ENCODE measurements around the gene IL4. TPM values are rescaled to one million over a fixed set of nuclear protein-coding genes. Genes with fewer than 3 reads are reported as not detected.

Gene IL4
- total and polyA plus RNA-seq, 2 donors (not counting 3 experiments of a cell fraction or from before 2014, with no cell fraction given): not detected

- H2AFZ ChIP-seq (ENCODE audit: low read depth, low read length): no peak overlapping the region
- ChIA-PET CTCF (interaction anchor here (1.1 kb wide), 1 partner anchor 21 kb away, joined by 3 read pairs; no protein-coding TSS in a partner anchor), POLR2A (no interaction called here)
- intact Hi-C loops (cut with micrococcal nuclease) (no loop called here), dilution Hi-C loops (cut with MboI; ENCODE audit: extremely low pct_ligation_motif_present, low sequenced_read_pairs) (no loop called here)
- H3K9me3 ChIP-seq (replicated peaks; ENCODE audit: control insufficient read depth, insufficient read depth, low read length): no peaks in the 10 kb centered on the region
- H3K9ac ChIP-seq (replicated peaks; ENCODE audit: extremely low read depth, insufficient read depth, low read length): no peak overlapping the region
- TF ChIP-seq, protein P1, sequence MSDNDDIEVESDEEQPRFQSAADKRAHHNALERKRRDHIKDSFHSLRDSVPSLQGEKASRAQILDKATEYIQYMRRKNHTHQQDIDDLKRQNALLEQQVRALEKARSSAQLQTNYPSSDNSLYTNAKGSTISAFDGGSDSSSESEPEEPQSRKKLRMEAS (IDR thresholded peaks at IDR 0.05; ENCODE audit: insufficient read depth, insufficient read length): no peak
- no peak for TF ChIP-seq CTCF (IDR thresholded peaks at IDR 0.05; ENCODE audit: extremely low read depth in 1 of 2, insufficient read depth in 1 of 2, low read depth in 1 of 2, low read length in 2 of 2)
- no peak for TF ChIP-seq FOS (IDR thresholded peaks at IDR 0.05; ENCODE audit: borderline replicate concordance, insufficient read depth, low read length)
- TF ChIP-seq POLR2A (IDR thresholded peaks at IDR 0.05; ENCODE audit: low read depth, low read length): no peak
- TF ChIP-seq MYC (IDR thresholded peaks at IDR 0.05; ENCODE audit: low read depth, low read length): no peak
- no peak for TF ChIP-seq EZH2 (IDR thresholded peaks at IDR 0.05; ENCODE audit: borderline replicate concordance, low read depth, low read length, severe bottlenecking)
- TF ChIP-seq POLR2AphosphoS5 (IDR thresholded peaks at IDR 0.05; ENCODE audit: insufficient read depth, low read depth, low read length): no peak
- no peak for TF ChIP-seq JUN (IDR thresholded peaks at IDR 0.05; ENCODE audit: borderline replicate concordance, insufficient read depth, insufficient read length, low read depth)
- no peaks in the 10 kb centered on the region for H3K36me3 ChIP-seq (ENCODE audit: control insufficient read depth in 2 of 2, extremely low read depth in 1 of 2, insufficient read depth in 2 of 2, low read length in 2 of 2)
- no peak for FAIRE-seq
- H3K27ac ChIP-seq (ENCODE audit: insufficient read depth, low read depth, low read length): no peak overlapping the region
- H3K4me2 ChIP-seq (ENCODE audit: insufficient read depth, low read length): no peak overlapping the region
- H3K79me2 ChIP-seq (ENCODE audit: control insufficient read depth, insufficient read depth, low read length): no peaks in the 10 kb centered on the region
- H3K27me3 ChIP-seq (ENCODE audit: control insufficient read depth in 2 of 2, insufficient read depth in 2 of 2, low read length in 2 of 2): no peaks in the 10 kb centered on the region
- no peaks in the 10 kb centered on the region for H3K9me1 ChIP-seq (replicated peaks; ENCODE audit: control insufficient read depth, extremely low read depth, insufficient read depth, low read length)
- H3K4me1 ChIP-seq (ENCODE audit: control insufficient read depth, extremely low read depth, insufficient read depth, low read length): peaks cover 5% of the 10 kb centered on the region
- BruUV-seq (replicated peaks): no TSS peak
- H3K4me3 ChIP-seq (replicated peaks in 1 of 3; ENCODE audit: insufficient read depth in 1 of 3, low read depth in 1 of 3, low read length in 3 of 3): no peak overlapping the region
- no peak for DNase-seq (ENCODE audit: low read depth, low spot score)
- H4K20me1 ChIP-seq (replicated peaks; ENCODE audit: control insufficient read depth, extremely low read depth, insufficient read depth, low read length): no peaks in the 10 kb centered on the region
Measured at GRCh38 chr5:132681983-132682382, 8.2 kb downstream of the IL4 start.
